MCF 10A (cell line): ENCODE measurements around the gene NDST4. TPM values are rescaled to one million over a fixed set of nuclear protein-coding genes. Genes with fewer than 3 reads are reported as not detected.
A peak's percentile ranks its signal among the peaks of the same experiment; 100 is the strongest.

Source experiments
- BruUV-seq: library from RNA; stranded (reverse); fragments of 400-500 nt; replicated peaks from 2 replicates; lab custom pipeline; 2021; lab: Mats Ljungman, UMichigan
- CTCF ChIA-PET: fragments of 300-600 bp; sonication (Branson Sonifier 250); formaldehyde crosslinking; extraction: SDS; loops from one replicate; lab custom pipeline; 2021; ENCODE audit warnings: antibody characterized with exemption, inconsistent platforms; lab: Yijun Ruan, JAX
- POLR2A ChIA-PET: fragments of 300-600, 350-650 bp; sonication (Branson Sonifier 250); formaldehyde crosslinking; extraction: SDS; loops from one replicate; lab custom pipeline; 2020; ENCODE audit warnings: antibody characterized with exemption, inconsistent platforms; lab: Yijun Ruan, JAX
- DNase-seq: peaks from one replicate; pipeline ENCODE4 v3.0.0-alpha.2; 2018; ENCODE audit not compliant: unreplicated experiment
- H3K27ac Mint-ChIP-seq: one replicate; pipeline ENCODE4 v1.8.0; 2022; ENCODE audit warnings: mild to moderate bottlenecking, low read depth, mixed read lengths; ENCODE audit not compliant: unreplicated experiment
- H3K27me3 Mint-ChIP-seq: one replicate; pipeline ENCODE4 v1.8.0; 2022; ENCODE audit warnings: mixed read lengths; ENCODE audit not compliant: insufficient read depth, unreplicated experiment
- H3K36me3 Mint-ChIP-seq: one replicate; pipeline ENCODE4 v1.8.0; 2022; ENCODE audit warnings: mild to moderate bottlenecking, moderate library complexity, mixed read lengths; ENCODE audit not compliant: insufficient read depth, unreplicated experiment
- H3K4me1 Mint-ChIP-seq: one replicate; pipeline ENCODE4 v1.8.0; 2022; ENCODE audit warnings: mixed read lengths; ENCODE audit not compliant: insufficient read depth, unreplicated experiment
- H3K4me3 Mint-ChIP-seq: one replicate; pipeline ENCODE4 v1.8.0; 2022; ENCODE audit warnings: mild to moderate bottlenecking, moderate library complexity, mixed read lengths; ENCODE audit not compliant: unreplicated experiment
- H3K9me3 Mint-ChIP-seq: one replicate; pipeline ENCODE4 v1.8.0; 2022; ENCODE audit warnings: mixed read lengths; ENCODE audit not compliant: unreplicated experiment
- CTCF ChIP-seq: fragments of 200-600 bp; IDR thresholded peaks from one replicate; pipeline ENCODE4 v1.8.0; 2022; ENCODE audit warnings: antibody characterized with exemption, mild to moderate bottlenecking; ENCODE audit not compliant: unreplicated experiment
- intact Hi-C: fragments of 100-400 bp; cut with micrococcal nuclease; formaldehyde crosslinking; loops from 2 replicates; pipeline ENCODE4 v1.14.1; 2022
- total RNA-seq: library from RNA; stranded (reverse); gene quantifications from 2 replicates; pipeline ENCODE4 v1.2.3, GENCODE V29; 2022

NDST4 gene
- total RNA-seq, 1 experiment from 2014 or later: not detected

GRCh38 chr4:115030281-115030680 is 83.1 kb downstream of the NDST4 start:
- POLR2A ChIA-PET: no interaction called here
- no TSS peak for BruUV-seq
- no peak overlapping the region for H3K4me3 Mint-ChIP-seq

GRCh38 chr4:115028682-115029410 is 84.6 kb downstream of the NDST4 start:
- ChIA-PET CTCF (no interaction called here), POLR2A (no interaction called here)
- H3K27ac Mint-ChIP-seq: no peak overlapping the region
- H3K4me1 Mint-ChIP-seq: no peaks in the 10 kb centered on the region
- H3K4me3 Mint-ChIP-seq: no peak overlapping the region
- no peaks in the 10 kb centered on the region for H3K36me3 Mint-ChIP-seq
- TF ChIP-seq CTCF: no peak
- intact Hi-C loops: no loop called here
- DNase-seq: no peak
- H3K9me3 Mint-ChIP-seq: no peaks in the 10 kb centered on the region
- peaks cover 46% of the 10 kb centered on the region for H3K27me3 Mint-ChIP-seq
- BruUV-seq: no TSS peak

More at GRCh38 chr4:115030281-115030680, 83.1 kb downstream of the NDST4 start:
- H3K27me3 Mint-ChIP-seq: peaks cover 59% of the 10 kb centered on the region
- TF ChIP-seq CTCF: no peak
- no peaks in the 10 kb centered on the region for H3K9me3 Mint-ChIP-seq
- DNase-seq: no peak
- no peaks in the 10 kb centered on the region for H3K4me1 Mint-ChIP-seq
- CTCF ChIA-PET: no interaction called here
- intact Hi-C loops: no loop called here
- H3K27ac Mint-ChIP-seq: no peak overlapping the region
- H3K36me3 Mint-ChIP-seq: no peaks in the 10 kb centered on the region

GRCh38 chr4:114999880-115000279 is 113.5 kb downstream of the NDST4 start:
- Mint-ChIP-seq H3K4me3 (no peak overlapping the region), H3K27ac (no peak overlapping the region), H3K4me1 (no peaks in the 10 kb centered on the region), H3K9me3 (no peaks in the 10 kb centered on the region), H3K27me3 (no peaks in the 10 kb centered on the region), H3K36me3 (no peaks in the 10 kb centered on the region)
- TF ChIP-seq CTCF: no peak
- BruUV-seq: no TSS peak
- DNase-seq: peak; percentile 11
- ChIA-PET POLR2A (no interaction called here), CTCF (no interaction called here)
- intact Hi-C loops: no loop called here

- H3K4me3 Mint-ChIP-seq: no peak overlapping the region
- ChIA-PET CTCF (no interaction called here), POLR2A (no interaction called here)
- H3K9me3 Mint-ChIP-seq: no peaks in the 10 kb centered on the region
- no peaks in the 10 kb centered on the region for H3K4me1 Mint-ChIP-seq
- no peaks in the 10 kb centered on the region for H3K36me3 Mint-ChIP-seq
- DNase-seq: no peak
- TF ChIP-seq CTCF: no peak
- BruUV-seq: no TSS peak
- intact Hi-C loops: no loop called here
- no peak overlapping the region for H3K27ac Mint-ChIP-seq
- no peaks in the 10 kb centered on the region for H3K27me3 Mint-ChIP-seq
These were observed 115.1 kb downstream of the NDST4 start for GRCh38 chr4:114998316-114998715.
